Measurements from ENCODE around the gene TMEM30B. TPM values are rescaled to one million over a fixed set of nuclear protein-coding genes. Genes with fewer than 3 reads are reported as not detected.

Gene TMEM30B
- total and polyA plus RNA-seq, 10 of the 15 experiments (the other 5 are each of a cell fraction or from before 2014, with no cell fraction given), result 0.10 TPM; not detected in 9

GRCh38 chr14:61257469-61258057 lies 23.6 kb downstream of the TMEM30B start:
- BruUV-seq (replicated peaks), result no TSS peak
- Histone ChIP-seq H3K27ac (ENCODE audit: control insufficient read depth, insufficient read depth) (no peak overlapping the region), H2AFZ (ENCODE audit: control insufficient read depth, low read depth, low read length) (no peak overlapping the region), H3K9ac (ENCODE audit: control insufficient read depth, insufficient read depth, low read length) (no peak overlapping the region), H3K4me1 (ENCODE audit: control insufficient read depth, insufficient read depth, low read length) (no peaks in the 10 kb centered on the region), H3K9me3 (replicated peaks; ENCODE audit: control insufficient read depth, insufficient read depth, low read length) (no peaks in the 10 kb centered on the region), H3K4me2 (ENCODE audit: control insufficient read depth, insufficient read depth) (no peak overlapping the region), H3K79me2 (ENCODE audit: control insufficient read depth, insufficient read depth, low read length) (no peaks in the 10 kb centered on the region), H3K36me3 (ENCODE audit: control insufficient read depth in 2 of 2, insufficient read depth in 2 of 2, low read length in 1 of 2) (no peaks in the 10 kb centered on the region), H3K4me3 (no peak overlapping the region), H4K20me1 (ENCODE audit: control insufficient read depth, insufficient read depth) (no peaks in the 10 kb centered on the region), H3K27me3 (replicated peaks in 1 of 2; ENCODE audit: control insufficient read depth in 2 of 2, insufficient read depth in 2 of 2, low read length in 1 of 2) (no peaks in the 10 kb centered on the region)
- RAD21 ChIA-PET (ENCODE audit: unreplicated experiment), result interaction anchor here (0.7 to 1.1 kb wide), 2 partner anchors 634 to 735 kb away, joined by 3 read pairs; no protein-coding TSS in a partner anchor
- in situ Hi-C loops (cut with MboI) (loop anchor here (10.0 kb wide), 1 partner anchor 903 kb away; no protein-coding TSS in a partner anchor), intact Hi-C loops (cut with micrococcal nuclease; ENCODE audit: unreplicated experiment) (loop anchor here (10.0 kb wide), 1 partner anchor 533 kb away; the partner anchor contains the start of gene SIX4)
- no peak for ATAC-seq
- CTCF ChIA-PET, result interaction anchor here (0.6 to 1.8 kb wide), 5 partner anchors 12 to 623 kb away, joined by 3 to 5 read pairs (median 4); no protein-coding TSS in a partner anchor
- SMC1A ChIA-PET (ENCODE audit: uncharacterized antibody, unreplicated experiment), result interaction anchor here (1.3 kb wide), 1 partner anchor 580 kb away, joined by 5 read pairs; no protein-coding TSS in a partner anchor
- DNase-seq (ENCODE audit: low read depth, low spot score), result no peak
- WGBS (ENCODE audit: insufficient coverage, insufficient replicate concordance, low lambda C conversion rate, missing lambda C conversion rate), result 24% methylated on average over 5 of the region's 5 CpGs
- FAIRE-seq, result no peak
- POLR2A ChIA-PET, result no interaction called here
- TF ChIP-seq SMARCA5 (IDR thresholded peaks at IDR 0.05) (no peak), BHLHE40 (IDR thresholded peaks at IDR 0.05; ENCODE audit: borderline replicate concordance in 1 of 2, low read depth in 2 of 2, low read length in 1 of 2) (no peak), IRF3 (IDR thresholded peaks at IDR 0.05) (no peak), TCF12 (IDR thresholded peaks at IDR 0.05; ENCODE audit: low read depth, low read length) (no peak), SREBF1 (IDR thresholded peaks at IDR 0.05; ENCODE audit: low read length) (no peak), JUND (IDR thresholded peaks at IDR 0.05; ENCODE audit: low read depth, low read length) (no peak), NFYA (IDR thresholded peaks at IDR 0.05; ENCODE audit: borderline replicate concordance, low read depth, low read length) (no peak), POLR2AphosphoS2 (IDR thresholded peaks at IDR 0.05; ENCODE audit: low read depth, low read length) (no peak), YY1 (IDR thresholded peaks at IDR 0.05; ENCODE audit: low read depth, low read length) (no peak), HCFC1 (IDR thresholded peaks at IDR 0.05; ENCODE audit: low read length) (no peak), ZNF217 (IDR thresholded peaks at IDR 0.05) (no peak), RAD21 (IDR thresholded peaks at IDR 0.05; ENCODE audit: insufficient read depth, low read depth, low read length) (no peak), ZNF592 (IDR thresholded peaks at IDR 0.05) (no peak)
- TF ChIP-seq, protein P1, sequence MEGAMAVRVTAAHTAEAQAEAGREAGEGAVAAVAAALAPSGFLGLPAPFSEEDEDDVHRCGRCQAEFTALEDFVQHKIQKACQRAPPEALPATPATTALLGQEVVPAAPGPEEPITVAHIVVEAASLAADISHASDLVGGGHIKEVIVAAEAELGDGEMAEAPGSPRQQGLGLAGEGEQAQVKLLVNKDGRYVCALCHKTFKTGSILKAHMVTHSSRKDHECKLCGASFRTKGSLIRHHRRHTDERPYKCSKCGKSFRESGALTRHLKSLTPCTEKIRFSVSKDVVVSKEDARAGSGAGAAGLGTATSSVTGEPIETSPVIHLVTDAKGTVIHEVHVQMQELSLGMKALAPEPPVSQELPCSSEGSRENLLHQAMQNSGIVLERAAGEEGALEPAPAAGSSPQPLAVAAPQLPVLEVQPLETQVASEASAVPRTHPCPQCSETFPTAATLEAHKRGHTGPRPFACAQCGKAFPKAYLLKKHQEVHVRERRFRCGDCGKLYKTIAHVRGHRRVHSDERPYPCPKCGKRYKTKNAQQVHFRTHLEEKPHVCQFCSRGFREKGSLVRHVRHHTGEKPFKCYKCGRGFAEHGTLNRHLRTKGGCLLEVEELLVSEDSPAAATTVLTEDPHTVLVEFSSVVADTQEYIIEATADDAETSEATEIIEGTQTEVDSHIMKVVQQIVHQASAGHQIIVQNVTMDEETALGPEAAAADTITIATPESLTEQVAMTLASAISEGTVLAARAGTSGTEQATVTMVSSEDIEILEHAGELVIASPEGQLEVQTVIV (IDR thresholded peaks at IDR 0.05; ENCODE audit: borderline replicate concordance, partially characterized antibody), result no peak
- TF ChIP-seq, protein P2, sequence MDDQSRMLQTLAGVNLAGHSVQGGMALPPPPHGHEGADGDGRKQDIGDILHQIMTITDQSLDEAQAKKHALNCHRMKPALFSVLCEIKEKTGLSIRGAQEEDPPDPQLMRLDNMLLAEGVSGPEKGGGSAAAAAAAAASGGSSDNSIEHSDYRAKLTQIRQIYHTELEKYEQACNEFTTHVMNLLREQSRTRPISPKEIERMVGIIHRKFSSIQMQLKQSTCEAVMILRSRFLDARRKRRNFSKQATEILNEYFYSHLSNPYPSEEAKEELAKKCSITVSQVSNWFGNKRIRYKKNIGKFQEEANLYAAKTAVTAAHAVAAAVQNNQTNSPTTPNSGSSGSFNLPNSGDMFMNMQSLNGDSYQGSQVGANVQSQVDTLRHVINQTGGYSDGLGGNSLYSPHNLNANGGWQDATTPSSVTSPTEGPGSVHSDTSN (IDR thresholded peaks at IDR 0.05; ENCODE audit: insufficient replicate concordance, low read depth, low read length), result no peak
